Gastroesophageal sphincter (tissue), 3 donors: Measurements from ENCODE around the gene PIGW.

ENCODE experiments used
- CTCF ChIP-seq, 4 experiments: fragments of 200-600 bp in 2 of 4; fragments of 450-650 bp in 2 of 4; sonication (generic) in 1 of 4; IDR thresholded peaks; one replicate each; pipeline ENCODE4 v1.5.1; 2017 to 2019; ENCODE audit warnings: antibody characterized with exemption in 4 of 4, mild to moderate bottlenecking in 2 of 4, moderate library complexity in 2 of 4
- EP300 ChIP-seq: sonication (generic); formaldehyde crosslinking; IDR thresholded peaks from one replicate; pipeline ENCODE4 v1.6.1; 2017; ENCODE audit warnings: antibody characterized with exemption, mild to moderate bottlenecking
- POLR2A ChIP-seq, 2 donors: fragments of 450-650 bp; IDR thresholded peaks; one replicate each; pipeline ENCODE4 v1.6.1; 2017; ENCODE audit warnings: antibody characterized with exemption in 2 of 2, mild to moderate bottlenecking in 2 of 2, moderate library complexity in 1 of 2
- POLR2AphosphoS5 ChIP-seq: sonication (generic); formaldehyde crosslinking; IDR thresholded peaks from one replicate; pipeline ENCODE4 v1.6.1; 2017; ENCODE audit warnings: antibody characterized with exemption

GRCh38 chr17:36533935-36534839, 600 bp upstream of the PIGW start:
- TF ChIP-seq CTCF (IDR thresholded peaks at IDR 0.05) (peak in 2 of 4 experiments; percentile 33 to 59), POLR2A (IDR thresholded peaks at IDR 0.05) (peak in 1 of 2 donors; percentile 7), EP300 (no peak), POLR2AphosphoS5 (peak; percentile 23)
